Liver (tissue), 3 donors: ENCODE results near the gene LRRC71.

Experiments
- EGR1 ChIP-seq, 2 donors: IDR thresholded peaks; 2 replicates each; pipeline ENCODE4 v1.6.1; 2016 to 2018; ENCODE audit warnings: antibody characterized with exemption in 2 of 2, low read depth in 2 of 2
- FOXA1 ChIP-seq: IDR thresholded peaks from 2 replicates; pipeline ENCODE4 v1.6.1; 2016; ENCODE audit warnings: antibody characterized with exemption
- GABPA ChIP-seq, 2 donors: IDR thresholded peaks in 1 of 2; conservative IDR thresholded peaks in 1 of 2; 2 replicates each; pipeline ENCODE4 v1.6.1; 2016; ENCODE audit warnings: antibody characterized with exemption in 2 of 2, mild to moderate bottlenecking in 1 of 2, moderate library complexity in 1 of 2
- HNF4A ChIP-seq, 2 donors: conservative IDR thresholded peaks; 2 replicates each; pipeline ENCODE4 v1.6.1; 2016; ENCODE audit warnings: antibody characterized with exemption in 2 of 2, mild to moderate bottlenecking in 2 of 2
- JUND ChIP-seq, 2 donors: IDR thresholded peaks; 2 replicates each; pipeline ENCODE4 v1.6.1; 2016; ENCODE audit warnings: antibody characterized with exemption in 2 of 2
- RAD21 ChIP-seq, 2 donors: IDR thresholded peaks; 2 replicates each; pipeline ENCODE4 v1.6.1; 2016; ENCODE audit warnings: antibody characterized with exemption in 2 of 2, mild to moderate bottlenecking in 2 of 2
- RXRA ChIP-seq, 2 donors: IDR thresholded peaks; 2 replicates each; pipeline ENCODE4 v1.6.1; 2017 to 2018; ENCODE audit warnings: antibody characterized with exemption in 2 of 2, mild to moderate bottlenecking in 1 of 2
- SP1 ChIP-seq: IDR thresholded peaks from 2 replicates; pipeline ENCODE4 v1.6.1; 2018; ENCODE audit warnings: antibody characterized with exemption, mild to moderate bottlenecking
- TAF1 ChIP-seq: conservative IDR thresholded peaks from 2 replicates; pipeline ENCODE4 v1.6.1; 2016; ENCODE audit warnings: antibody characterized with exemption, mild to moderate bottlenecking
- TF ChIP-seq, protein P1 (sequence below): fragments of 150-350 bp; IDR thresholded peaks from 2 replicates; pipeline ENCODE4 v1.5.1; 2017; ENCODE audit warnings: improper control_type of control experiment, low read depth, low read length; ENCODE audit not compliant: missing input control
- TF ChIP-seq, protein P2 (sequence below): IDR thresholded peaks from 2 replicates; pipeline ENCODE4 v1.6.1; 2016; ENCODE audit warnings: antibody characterized with exemption, mild to moderate bottlenecking
- donor health status: healthy.
- donor health status: healthy.

DNA sequence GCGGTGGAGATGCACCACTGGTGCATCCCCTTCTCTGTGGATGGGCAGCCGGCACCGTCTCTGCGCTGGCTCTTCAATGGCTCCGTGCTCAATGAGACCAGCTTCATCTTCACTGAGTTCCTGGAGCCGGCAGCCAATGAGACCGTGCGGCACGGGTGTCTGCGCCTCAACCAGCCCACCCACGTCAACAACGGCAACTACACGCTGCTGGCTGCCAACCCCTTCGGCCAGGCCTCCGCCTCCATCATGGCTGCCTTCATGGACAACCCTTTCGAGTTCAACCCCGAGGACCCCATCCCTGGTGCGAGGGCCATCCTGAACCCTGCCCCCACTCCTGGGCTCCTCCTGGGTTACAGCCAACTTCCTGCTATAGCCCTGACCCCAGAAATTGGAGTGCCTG, 46.8 kb upstream of the LRRC71 start:
- TF ChIP-seq, protein P1, sequence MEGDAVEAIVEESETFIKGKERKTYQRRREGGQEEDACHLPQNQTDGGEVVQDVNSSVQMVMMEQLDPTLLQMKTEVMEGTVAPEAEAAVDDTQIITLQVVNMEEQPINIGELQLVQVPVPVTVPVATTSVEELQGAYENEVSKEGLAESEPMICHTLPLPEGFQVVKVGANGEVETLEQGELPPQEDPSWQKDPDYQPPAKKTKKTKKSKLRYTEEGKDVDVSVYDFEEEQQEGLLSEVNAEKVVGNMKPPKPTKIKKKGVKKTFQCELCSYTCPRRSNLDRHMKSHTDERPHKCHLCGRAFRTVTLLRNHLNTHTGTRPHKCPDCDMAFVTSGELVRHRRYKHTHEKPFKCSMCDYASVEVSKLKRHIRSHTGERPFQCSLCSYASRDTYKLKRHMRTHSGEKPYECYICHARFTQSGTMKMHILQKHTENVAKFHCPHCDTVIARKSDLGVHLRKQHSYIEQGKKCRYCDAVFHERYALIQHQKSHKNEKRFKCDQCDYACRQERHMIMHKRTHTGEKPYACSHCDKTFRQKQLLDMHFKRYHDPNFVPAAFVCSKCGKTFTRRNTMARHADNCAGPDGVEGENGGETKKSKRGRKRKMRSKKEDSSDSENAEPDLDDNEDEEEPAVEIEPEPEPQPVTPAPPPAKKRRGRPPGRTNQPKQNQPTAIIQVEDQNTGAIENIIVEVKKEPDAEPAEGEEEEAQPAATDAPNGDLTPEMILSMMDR = no peak
- no peak for TF ChIP-seq EGR1 (IDR thresholded peaks at IDR 0.05; ENCODE audit: low read depth in 2 of 2)
- no peak for TF ChIP-seq RAD21 (IDR thresholded peaks at IDR 0.05)
- TF ChIP-seq, protein P2, sequence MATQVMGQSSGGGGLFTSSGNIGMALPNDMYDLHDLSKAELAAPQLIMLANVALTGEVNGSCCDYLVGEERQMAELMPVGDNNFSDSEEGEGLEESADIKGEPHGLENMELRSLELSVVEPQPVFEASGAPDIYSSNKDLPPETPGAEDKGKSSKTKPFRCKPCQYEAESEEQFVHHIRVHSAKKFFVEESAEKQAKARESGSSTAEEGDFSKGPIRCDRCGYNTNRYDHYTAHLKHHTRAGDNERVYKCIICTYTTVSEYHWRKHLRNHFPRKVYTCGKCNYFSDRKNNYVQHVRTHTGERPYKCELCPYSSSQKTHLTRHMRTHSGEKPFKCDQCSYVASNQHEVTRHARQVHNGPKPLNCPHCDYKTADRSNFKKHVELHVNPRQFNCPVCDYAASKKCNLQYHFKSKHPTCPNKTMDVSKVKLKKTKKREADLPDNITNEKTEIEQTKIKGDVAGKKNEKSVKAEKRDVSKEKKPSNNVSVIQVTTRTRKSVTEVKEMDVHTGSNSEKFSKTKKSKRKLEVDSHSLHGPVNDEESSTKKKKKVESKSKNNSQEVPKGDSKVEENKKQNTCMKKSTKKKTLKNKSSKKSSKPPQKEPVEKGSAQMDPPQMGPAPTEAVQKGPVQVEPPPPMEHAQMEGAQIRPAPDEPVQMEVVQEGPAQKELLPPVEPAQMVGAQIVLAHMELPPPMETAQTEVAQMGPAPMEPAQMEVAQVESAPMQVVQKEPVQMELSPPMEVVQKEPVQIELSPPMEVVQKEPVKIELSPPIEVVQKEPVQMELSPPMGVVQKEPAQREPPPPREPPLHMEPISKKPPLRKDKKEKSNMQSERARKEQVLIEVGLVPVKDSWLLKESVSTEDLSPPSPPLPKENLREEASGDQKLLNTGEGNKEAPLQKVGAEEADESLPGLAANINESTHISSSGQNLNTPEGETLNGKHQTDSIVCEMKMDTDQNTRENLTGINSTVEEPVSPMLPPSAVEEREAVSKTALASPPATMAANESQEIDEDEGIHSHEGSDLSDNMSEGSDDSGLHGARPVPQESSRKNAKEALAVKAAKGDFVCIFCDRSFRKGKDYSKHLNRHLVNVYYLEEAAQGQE = no peak
- TF ChIP-seq FOXA1 = no peak
- TF ChIP-seq RXRA (IDR thresholded peaks at IDR 0.05) = no peak
- TF ChIP-seq JUND (IDR thresholded peaks at IDR 0.05) = no peak
- no peak for TF ChIP-seq SP1
- TF ChIP-seq GABPA (IDR thresholded peaks at IDR 0.05 in 1 of 2, conservative IDR thresholded peaks at IDR 0.05 in 1 of 2) = no peak
- no peak for TF ChIP-seq HNF4A (conservative IDR thresholded peaks at IDR 0.05)
- no peak for TF ChIP-seq TAF1
